Lower leg skin (tissue), 4 donors: ENCODE results near the gene KPNB1. TPM values are rescaled to one million over a fixed set of nuclear protein-coding genes. Genes with fewer than 3 reads are reported as not detected.

Source experiments
- DNase-seq, 2 donors: peaks; one replicate each; pipeline ENCODE4 v3.0.0-alpha.2; 2019; ENCODE audit warnings: low spot score in 2 of 2
- H3K4me3 ChIP-seq: fragments of 200-600 bp; sonication (generic); 2 replicates; pipeline ENCODE4 v1.5.1; 2017; ENCODE audit warnings: mild to moderate bottlenecking, low read depth; ENCODE audit not compliant: poor library complexity, severe bottlenecking
- POLR2A ChIP-seq, 2 donors: fragments of 450-650 bp; IDR thresholded peaks; one replicate each; pipeline ENCODE4 v1.6.1; 2016 to 2017; ENCODE audit warnings: antibody characterized with exemption in 2 of 2, mild to moderate bottlenecking in 1 of 2, moderate library complexity in 1 of 2
- WGBS, 2 donors: methylation state at CpG; one replicate each; pipeline ENCODE4 v1.1.5; 2018; 5-methylcytosine and 5-hydroxymethylcytosine counted together
- intact Hi-C: fragments of 100-400 bp; cut with DNase I; formaldehyde crosslinking; loops from one replicate; pipeline ENCODE4 v1.15.0; 2023; ENCODE audit warnings: low total_unique reads
- total RNA-seq, 4 donors: library from RNA; depleted of rRNA; stranded (reverse); fragments of >200 nt; gene quantifications; one replicate each; pipeline ENCODE4 v1.1.0, GENCODE V29; 2016
- TF ChIP-seq, protein P1 (sequence below), 3 donors: fragments of 450-650 bp; IDR thresholded peaks; one replicate each; pipeline ENCODE4 v1.5.1; 2016; ENCODE audit warnings: antibody characterized with exemption in 3 of 3, mild to moderate bottlenecking in 3 of 3, moderate library complexity in 2 of 3

KPNB1 gene
- total RNA-seq, 4 donors from 2014 or later, result 114 to 189 (median 124) TPM

DNA sequence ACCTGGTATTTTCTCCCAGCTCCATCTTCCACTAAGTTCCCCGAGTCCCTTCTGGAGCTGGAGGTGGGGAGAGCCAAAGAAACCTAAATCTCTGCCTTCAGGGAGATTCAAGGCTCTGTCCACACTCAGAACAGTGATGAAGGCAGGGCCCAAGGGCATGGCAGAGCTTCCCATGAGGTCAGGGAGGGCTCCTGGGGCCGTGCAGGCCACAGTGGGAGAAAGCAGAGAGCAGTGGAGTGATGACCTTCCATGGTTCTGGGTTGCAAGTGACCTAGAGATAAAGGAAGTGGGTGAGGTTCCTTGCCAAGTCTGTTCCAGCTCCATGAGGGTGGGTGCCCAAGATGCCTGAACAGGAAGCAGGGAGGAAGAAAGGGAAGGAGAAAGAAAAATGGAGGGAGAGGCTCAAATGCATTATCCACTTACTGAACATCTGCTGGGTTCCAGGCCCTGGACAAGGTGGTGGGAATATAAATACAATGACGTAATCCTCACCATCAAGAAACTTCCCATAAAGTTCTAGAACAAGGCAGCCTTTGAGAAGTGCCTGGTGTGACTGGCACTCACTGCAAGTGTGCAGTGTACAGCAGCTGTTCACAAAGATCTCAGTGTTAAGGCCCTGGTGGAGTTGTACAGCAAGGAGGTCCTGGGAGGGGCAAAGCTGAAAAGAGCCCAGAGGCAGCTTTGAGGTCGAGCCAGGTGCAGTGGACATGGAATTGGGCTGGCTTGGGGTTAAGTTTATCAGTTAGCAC lies 57.5 kb downstream of the KPNB1 start:
- WGBS, 2 donors, result 75 to 80% methylated on average over 4 of the region's 4 CpGs
- no peak for DNase-seq
- TF ChIP-seq, protein P1, sequence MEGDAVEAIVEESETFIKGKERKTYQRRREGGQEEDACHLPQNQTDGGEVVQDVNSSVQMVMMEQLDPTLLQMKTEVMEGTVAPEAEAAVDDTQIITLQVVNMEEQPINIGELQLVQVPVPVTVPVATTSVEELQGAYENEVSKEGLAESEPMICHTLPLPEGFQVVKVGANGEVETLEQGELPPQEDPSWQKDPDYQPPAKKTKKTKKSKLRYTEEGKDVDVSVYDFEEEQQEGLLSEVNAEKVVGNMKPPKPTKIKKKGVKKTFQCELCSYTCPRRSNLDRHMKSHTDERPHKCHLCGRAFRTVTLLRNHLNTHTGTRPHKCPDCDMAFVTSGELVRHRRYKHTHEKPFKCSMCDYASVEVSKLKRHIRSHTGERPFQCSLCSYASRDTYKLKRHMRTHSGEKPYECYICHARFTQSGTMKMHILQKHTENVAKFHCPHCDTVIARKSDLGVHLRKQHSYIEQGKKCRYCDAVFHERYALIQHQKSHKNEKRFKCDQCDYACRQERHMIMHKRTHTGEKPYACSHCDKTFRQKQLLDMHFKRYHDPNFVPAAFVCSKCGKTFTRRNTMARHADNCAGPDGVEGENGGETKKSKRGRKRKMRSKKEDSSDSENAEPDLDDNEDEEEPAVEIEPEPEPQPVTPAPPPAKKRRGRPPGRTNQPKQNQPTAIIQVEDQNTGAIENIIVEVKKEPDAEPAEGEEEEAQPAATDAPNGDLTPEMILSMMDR (IDR thresholded peaks at IDR 0.05), result no peak
- TF ChIP-seq POLR2A (IDR thresholded peaks at IDR 0.05), result no peak

DNA sequence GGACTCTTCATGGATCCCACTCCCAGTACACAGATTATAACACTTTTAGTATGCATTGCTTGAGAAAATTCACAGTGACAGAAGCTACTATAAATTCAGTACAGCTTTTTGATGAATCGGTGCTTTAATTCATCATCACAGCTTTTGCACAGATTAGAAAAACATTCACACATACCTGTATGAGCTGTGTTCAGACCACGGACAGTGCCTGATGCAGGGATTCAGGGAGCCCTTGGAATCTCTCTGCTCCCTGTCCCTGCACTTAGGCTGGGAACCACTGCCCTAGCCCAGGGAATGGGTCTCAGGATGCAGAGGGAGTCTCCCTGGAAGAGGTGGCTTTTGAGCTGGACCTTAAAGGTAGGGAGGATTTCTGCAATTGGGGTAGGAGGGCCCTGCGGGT lies 58.2 kb downstream of the KPNB1 start:
- DNase-seq, result no peak
- TF ChIP-seq, protein P1 (IDR thresholded peaks at IDR 0.05), result no peak
- intact Hi-C loops, result no loop called here
- no peak overlapping the region for H3K4me3 ChIP-seq
- 83 to 94% methylated on average over 3 of the region's 3 CpGs for WGBS, 2 donors

More for the DNA sequence above, 57.5 kb downstream of the KPNB1 start:
- H3K4me3 ChIP-seq, result no peak overlapping the region
- intact Hi-C loops, result no loop called here

DNA sequence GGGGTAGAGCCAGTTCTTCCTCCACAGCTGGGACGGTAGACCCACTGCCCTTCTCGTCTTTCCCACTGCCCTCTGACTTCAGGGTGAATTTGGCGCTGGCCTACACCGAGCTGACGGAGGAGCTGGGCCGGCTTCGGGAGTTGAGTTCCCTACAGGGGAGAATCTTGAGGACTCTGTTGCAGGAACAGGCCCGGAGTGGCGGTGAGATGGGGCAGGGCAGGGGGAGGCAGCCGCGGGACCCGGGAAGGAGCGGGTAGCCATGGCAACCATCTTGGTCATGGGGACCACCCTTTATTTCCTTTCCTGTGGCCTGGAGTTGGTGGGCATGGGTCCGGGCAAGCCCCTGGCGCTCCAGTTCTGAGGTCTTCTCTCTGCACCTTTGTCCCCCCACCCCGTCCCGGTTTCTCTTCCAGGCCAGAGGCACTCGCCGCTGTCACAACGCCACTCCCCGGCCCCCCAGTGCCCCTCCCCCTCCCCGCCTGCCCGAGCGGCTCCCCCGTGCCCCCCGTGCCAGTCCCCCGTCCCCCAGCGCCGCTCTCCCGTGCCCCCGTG lies 58.7 kb downstream of the KPNB1 start:
- TF ChIP-seq POLR2A (IDR thresholded peaks at IDR 0.05), result no peak
- TF ChIP-seq, protein P1 (IDR thresholded peaks at IDR 0.05), result no peak
- WGBS, 2 donors, result 73 to 76% methylated on average over 26 to 29 of the region's 31 CpGs
- no peak for DNase-seq
- no peak overlapping the region for H3K4me3 ChIP-seq
- intact Hi-C loops, result no loop called here

DNA sequence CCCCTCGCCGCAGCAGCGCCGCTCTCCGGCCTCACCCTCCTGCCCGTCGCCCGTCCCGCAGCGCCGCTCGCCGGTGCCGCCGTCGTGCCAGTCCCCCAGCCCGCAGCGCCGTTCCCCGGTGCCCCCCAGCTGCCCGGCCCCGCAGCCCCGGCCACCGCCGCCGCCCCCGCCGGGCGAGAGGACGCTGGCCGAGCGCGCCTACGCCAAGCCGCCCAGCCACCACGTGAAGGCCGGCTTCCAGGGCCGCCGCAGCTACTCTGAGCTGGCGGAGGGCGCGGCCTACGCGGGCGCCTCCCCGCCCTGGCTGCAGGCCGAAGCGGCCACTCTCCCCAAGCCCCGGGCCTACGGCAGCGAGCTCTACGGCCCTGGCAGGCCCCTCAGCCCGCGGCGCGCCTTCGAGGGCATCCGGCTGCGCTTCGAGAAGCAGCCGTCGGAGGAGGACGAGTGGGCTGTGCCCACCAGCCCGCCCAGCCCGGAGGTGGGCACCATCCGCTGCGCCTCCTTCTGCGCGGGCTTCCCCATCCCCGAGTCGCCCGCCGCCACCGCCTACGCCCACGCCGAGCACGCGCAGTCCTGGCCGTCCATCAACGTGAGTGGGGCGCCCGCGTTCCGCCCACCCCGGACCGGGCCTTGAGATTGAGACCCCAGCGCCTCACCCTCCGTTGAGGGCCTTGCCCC lies 59.3 kb downstream of the KPNB1 start:
- intact Hi-C loops, result no loop called here
- DNase-seq, result no peak
- no peak for TF ChIP-seq POLR2A (IDR thresholded peaks at IDR 0.05)
- TF ChIP-seq, protein P1 (IDR thresholded peaks at IDR 0.05), result no peak
- 84 to 85% methylated on average over 62 to 73 of the region's 89 CpGs for WGBS, 2 donors
- H3K4me3 ChIP-seq, result no peak overlapping the region

DNA sequence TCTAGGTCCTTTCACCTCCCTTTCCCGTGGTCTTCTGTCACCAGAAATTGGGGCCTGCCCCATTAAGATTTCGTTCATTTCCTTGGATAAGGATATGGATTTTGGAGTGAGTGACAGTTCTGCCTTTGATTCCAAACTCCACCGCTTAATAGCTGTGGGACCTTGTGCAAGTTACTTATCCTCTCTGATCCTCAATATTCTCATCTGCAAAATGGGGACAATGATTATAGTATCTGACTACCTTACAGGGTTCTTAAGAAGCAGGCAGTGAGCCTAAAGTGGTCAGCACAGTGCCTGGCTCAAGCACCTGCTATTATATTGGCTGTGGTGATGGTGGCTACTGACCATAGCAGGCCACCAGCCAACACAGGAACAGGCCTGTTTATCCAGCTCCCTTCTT lies 59.9 kb downstream of the KPNB1 start:
- intact Hi-C loops, result no loop called here
- DNase-seq, result no peak
- 90 to 93% methylated on average over 3 of the region's 3 CpGs for WGBS, 2 donors

More for the DNA sequence above, 59.9 kb downstream of the KPNB1 start:
- no peak overlapping the region for H3K4me3 ChIP-seq
- TF ChIP-seq, protein P1 (IDR thresholded peaks at IDR 0.05), result no peak
- TF ChIP-seq POLR2A (IDR thresholded peaks at IDR 0.05), result no peak
